IPS DF 4.7 (cell line): Measurements from ENCODE around the gene FXYD1.
"Not testable (repeated sequence)": the region's sequence is repeated elsewhere in the genome, so short reads cannot be mapped to it uniquely, and the experiment has no call there.

Experiments
- DNase-seq: peaks from one replicate; pipeline ENCODE4 v3.0.0-alpha.2; 2013; ENCODE audit warnings: low spot score; ENCODE audit errors: extremely low read depth

The FXYD1 gene

DNA sequence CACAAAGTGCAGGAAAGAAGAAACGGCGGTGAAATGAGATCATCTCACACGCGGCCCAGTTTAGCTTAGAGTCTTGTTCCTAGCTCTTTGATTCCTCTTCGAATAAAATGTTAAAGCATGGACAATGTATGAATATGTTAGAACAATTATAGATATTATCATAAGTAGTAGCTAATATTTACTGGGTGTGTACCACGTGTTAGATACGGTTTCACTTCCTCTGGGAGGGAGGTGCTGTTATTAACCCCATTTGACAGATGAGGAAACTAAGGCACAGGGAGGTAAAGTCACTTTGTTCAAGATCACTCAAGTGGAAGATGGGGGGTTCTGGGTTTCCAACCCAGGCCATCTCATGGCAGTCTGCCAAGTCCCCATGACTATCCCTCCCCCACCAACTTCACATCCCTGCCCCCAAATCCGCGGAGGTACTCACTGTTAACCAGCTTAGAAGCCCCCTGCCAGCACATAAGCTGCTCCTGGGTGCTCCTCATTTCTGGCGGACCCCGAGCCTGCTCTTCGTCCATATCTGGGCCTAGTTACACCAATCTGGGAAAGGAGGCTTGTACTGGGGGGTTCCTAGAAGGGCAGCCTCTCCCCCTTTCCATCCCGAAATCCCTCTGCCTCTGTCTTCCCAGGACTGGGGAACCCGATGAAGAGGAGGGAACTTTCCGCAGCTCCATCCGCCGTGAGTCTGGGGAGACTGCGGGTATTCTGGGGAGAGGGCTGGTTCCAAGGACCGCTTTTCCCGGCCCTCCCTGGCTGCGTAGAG is 3.4 kb downstream of the FXYD1 start:
- no peak for DNase-seq

DNA sequence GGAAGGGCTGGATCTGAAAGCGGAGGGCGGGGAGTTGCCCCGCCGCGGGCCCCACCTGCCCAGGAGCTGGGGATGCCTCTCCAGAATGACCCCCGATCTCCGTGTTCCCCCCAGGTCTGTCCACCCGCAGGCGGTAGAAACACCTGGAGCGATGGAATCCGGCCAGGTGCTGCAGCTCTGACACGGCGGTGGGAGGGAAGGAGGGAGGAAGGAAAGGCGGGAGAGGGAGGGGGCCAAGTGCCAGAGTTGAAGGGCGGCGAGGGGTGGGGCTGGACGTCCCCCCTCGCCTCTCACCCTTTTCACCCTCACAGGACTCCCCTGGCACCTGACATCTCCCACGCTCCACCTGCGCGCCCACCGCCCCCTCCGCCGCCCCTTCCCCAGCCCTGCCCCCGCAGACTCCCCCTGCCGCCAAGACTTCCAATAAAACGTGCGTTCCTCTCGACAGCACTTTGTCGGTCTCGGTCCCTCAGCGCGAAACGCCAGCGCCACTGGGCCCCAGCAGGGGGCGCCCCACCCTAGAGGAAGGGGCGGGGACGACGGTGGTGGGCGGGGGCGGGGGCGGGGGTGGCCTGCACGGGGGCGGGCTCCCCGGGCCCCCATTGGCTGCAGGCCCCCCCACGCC is 4.1 kb downstream of the FXYD1 start:
- no peak for DNase-seq

DNA sequence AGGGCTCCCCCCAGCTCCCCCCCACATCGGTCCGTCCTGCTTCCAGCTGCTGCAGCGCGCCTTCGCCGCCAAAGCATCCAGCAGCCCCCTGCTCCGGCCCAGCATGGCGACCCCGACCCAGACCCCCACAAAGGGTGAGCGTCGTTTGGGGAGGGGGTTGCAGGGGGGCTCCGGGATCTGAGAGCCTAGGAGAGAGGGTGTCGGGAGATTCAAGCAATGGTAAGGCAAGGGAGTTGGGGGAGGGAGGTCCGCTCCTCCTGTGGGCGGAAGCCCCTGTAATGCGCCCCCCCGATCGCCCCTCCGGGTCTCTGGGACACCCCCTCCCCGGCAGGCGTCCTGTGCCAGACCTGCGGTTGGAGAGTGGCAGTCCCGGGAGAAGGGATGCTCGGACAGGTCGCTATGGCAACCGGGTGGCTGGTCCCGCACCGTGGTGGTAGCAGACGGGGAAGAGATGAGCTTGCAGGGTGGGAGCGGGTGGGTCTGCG is 4.6 kb downstream of the FXYD1 start, which contains the start of gene FXYD7:
Gene FXYD7 (plus strand): TSS at position 25 of the 485 bp plus-strand sequence. CDS start 79 bp downstream, at position 104.
- no peak for DNase-seq

DNA sequence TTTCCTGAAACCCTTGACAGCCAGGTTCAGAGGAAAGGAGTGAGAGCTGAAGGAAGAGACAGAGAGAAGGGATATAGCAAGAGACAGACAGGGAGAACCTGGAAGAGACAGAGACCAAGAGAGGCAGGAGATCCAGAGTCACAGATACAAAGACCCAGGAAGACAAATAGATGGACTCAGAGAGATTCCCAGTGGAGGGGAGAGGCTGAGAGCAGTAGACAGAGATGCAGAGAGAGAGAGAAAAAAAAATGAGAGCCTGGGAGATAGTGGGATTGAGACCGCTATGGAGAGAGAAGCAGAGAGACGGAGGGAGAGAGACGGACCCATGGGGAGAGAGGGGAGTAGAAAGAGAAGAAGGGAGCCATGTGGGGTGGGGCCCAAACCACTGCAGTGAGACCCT is 5.2 kb downstream of the FXYD1 start:
- DNase-seq = no peak

DNA sequence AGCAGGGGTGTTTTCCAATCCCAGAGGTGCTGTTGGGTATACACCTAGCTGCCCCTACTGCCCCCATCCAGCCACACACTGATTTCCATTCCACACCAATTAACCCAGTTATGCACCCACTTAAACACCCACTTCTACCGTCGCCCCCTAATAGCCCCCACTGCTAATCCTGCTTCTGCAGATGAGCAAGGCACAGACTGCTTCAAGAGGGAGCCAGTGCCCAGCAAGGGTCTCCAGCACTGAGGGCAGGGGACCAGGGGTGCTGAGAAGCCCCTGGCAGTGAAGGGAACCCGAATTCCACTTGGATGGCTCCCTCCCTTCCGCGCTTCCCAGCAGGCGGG is 5.6 kb downstream of the FXYD1 start:
- DNase-seq = no peak

DNA sequence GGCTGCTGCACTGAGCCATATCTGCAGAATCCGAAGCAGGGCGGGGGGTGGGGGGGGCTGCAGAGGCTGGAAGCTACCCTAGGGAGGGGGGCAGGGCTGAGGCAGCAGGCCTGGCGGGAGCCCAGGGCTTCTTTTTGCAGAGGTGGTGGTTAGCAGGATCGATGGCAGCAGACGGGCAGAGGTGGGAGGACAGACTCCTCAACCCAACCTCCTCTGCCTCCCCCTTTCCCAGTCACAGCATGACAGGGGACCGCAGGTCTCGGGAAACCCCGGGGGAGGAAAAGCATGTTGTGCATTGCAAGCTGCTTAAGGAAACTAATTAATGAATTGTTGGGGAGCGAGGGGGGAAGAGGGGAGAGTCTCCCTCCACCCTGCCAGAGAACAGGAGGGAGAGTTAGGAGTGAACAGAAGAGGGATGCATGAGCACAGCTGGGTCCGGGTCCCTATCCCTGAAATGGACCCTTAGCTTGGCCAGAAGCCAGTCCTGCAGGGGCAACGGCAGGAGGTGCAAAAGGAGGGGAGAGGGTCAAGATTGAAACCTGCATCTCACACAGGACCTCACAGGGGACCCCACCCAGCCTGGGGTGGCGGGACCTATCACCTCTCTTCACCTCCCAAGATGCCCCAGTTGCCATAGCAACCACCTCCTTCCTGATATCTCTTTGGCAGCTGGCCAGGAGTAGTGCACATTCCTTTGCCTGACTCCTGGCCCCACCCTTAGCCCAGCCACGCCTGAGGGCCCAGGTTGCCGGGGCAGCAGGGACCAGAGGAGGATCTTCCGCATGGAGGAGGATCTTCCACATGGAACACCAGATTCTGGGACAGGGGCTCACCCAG is 6.2 kb downstream of the FXYD1 start:
- DNase-seq = no peak

DNA sequence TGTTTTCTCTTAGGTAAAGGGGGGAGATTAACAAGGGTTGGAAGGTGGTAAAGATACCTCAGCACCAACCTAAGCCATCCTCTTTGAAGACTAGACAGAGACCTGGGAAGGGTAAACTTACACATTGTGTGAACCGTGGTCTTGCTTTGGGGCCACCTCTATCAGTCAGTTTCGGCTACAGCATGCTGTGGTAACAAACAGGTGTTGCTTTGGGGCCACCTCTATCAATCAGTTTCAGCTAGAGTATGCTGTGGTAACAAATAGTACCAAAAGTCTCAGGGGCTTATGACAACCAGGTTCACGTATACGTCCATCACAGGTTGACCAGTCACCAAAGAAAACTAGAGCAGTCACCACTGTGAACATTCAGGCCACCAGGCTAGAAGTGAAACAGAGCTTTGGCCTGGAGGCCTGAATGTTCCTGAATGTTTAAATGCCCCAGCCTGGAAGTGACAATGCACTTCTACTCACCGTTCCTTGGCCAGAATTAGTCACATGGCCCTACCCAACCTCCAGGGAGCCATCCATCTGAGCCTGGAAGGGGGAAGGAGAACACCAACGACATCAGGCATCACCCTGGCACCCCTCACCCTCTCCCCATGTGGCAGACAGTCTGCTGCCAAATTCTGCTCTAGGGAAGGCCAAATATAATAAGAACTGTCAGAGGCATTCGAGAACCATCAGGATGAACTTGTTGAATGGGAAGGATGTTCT is 8.3 kb downstream of the FXYD1 start:
- DNase-seq = no peak

DNA sequence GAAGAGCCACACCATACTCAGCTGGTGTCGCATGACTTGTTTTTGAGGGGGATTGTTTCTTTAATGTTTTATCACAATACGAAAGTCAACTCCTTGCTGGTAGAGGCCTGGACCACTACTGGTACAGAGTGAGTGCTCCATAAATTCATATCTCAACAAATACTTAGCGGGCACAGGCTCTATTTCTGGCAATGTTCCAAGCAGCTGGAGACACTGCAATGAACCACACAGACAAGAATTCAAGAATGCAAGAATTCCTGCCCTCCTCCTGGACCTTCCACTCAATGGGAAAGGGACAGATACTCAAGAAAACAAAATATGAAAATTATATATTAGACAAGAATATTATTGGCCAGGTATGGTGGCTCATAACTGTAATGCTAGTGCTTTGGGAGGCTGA is 10.8 kb downstream of the FXYD1 start:
- no peak for DNase-seq

DNA sequence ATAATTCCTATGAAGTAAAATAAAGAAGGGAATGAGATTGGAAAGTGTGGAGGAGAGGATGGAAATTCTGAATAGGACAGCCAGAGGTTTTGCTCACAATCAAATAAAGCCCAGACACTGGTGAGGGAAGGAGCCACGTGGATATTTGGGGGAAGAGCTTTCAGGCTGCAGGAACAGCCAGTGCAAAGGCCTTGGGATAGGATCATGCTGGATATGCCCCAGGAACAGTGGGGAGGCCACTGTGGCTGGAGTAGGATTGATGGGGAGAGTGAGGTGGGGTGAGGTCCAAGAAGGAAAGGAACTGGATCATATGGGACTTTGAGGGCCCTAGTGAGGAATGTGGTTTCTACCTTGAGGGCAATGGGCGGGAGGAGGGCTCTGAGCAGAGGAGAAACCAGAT is 11.8 kb downstream of the FXYD1 start:
- DNase-seq = no peak

DNA sequence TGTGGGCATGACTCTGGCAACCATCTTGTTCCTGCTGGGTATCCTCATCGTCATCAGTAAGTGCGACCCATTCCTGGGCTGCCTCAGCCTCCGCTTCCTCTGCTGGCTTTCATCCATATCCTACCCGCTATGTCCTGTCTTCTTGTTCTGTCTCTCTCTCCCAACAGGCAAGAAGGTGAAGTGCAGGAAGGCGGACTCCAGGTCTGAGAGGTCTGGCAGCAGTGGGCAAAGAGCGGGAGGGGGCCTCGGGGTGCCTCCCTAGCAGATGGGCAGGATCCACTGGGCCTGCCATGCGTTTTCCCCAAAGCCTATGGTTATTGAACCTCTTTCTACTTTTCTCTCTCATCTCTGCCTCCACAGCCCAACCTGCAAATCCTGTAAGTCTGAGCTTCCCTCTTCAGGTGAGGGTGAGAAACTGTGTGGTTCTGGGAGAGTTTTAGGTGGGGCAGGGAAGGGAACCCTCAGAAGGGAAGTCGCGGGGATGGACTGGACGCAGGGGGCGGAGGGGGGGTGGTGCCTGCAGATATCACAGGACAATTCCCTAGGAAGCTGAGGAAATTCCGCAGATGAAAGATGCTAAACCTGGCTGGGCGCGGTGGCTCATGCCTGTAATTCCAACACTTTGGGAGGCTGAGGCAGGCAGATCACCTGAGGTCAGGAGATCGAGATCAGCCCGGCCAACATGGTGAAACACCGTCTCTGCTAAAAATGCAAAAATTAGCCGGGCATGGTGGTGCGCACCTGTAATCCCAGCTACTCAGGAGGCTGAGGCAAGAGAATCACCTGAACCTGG is 12.8 kb downstream of the FXYD1 start:
- no peak for DNase-seq

DNA sequence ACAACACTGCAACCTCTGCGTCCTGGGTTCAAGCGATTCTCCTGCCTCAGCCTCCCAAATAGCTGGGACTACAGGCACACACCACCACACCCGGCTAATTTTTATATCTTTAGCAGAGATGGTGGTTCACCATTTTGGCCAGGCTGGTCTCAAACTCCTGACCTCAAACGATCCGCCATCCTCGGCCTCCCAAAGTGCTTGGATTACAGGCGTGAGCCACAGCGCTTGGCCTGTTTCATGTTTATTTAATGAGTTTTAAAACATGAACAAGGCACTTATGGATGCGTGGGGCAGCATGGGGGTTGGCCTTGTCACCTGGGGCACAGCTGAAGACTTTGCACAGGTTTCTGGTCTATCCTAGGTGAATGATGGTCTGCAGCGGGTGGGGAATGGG is 14.5 kb downstream of the FXYD1 start:
- not testable (repeated sequence) for DNase-seq

DNA sequence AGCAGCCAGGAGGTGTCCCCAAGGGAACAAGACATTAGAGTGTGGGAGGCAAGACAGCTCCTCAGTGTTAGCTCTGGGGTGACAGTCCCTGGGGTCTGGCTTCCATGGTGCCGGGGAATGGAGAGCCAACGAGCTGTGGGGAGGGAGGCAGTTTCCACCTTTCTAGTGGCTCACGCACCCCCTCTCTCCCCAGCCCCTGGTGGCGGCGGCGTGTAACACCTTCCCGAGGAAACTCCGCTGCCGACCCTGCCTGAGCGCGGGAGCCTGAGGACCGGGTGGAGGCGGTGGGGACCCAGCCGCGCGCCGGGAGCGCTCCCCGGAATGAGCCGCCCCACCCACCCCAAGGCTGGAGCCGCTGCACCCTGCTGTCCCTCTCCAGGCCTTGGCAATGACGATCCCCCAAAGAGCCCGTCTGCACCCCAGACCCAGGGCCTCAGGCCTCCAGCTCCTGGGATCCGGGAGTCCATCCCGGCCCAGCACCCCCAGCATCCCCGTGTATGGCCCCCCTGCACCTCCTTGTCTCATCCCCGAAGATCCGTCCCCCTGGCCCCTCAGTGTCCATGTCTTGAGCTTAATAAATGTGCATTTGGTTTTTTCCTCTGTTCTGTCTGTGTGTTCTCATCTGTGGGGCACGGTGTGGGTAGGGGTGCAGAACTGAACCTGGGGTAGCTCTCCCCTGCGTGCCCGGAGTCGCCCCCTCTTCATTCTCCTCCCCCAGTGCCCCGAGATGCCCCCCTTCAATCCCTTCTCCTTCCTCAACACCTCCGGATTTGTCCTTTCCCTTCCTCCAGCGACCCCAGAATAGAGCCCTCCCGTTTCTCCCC is 15.3 kb downstream of the FXYD1 start:
- DNase-seq = no peak

DNA sequence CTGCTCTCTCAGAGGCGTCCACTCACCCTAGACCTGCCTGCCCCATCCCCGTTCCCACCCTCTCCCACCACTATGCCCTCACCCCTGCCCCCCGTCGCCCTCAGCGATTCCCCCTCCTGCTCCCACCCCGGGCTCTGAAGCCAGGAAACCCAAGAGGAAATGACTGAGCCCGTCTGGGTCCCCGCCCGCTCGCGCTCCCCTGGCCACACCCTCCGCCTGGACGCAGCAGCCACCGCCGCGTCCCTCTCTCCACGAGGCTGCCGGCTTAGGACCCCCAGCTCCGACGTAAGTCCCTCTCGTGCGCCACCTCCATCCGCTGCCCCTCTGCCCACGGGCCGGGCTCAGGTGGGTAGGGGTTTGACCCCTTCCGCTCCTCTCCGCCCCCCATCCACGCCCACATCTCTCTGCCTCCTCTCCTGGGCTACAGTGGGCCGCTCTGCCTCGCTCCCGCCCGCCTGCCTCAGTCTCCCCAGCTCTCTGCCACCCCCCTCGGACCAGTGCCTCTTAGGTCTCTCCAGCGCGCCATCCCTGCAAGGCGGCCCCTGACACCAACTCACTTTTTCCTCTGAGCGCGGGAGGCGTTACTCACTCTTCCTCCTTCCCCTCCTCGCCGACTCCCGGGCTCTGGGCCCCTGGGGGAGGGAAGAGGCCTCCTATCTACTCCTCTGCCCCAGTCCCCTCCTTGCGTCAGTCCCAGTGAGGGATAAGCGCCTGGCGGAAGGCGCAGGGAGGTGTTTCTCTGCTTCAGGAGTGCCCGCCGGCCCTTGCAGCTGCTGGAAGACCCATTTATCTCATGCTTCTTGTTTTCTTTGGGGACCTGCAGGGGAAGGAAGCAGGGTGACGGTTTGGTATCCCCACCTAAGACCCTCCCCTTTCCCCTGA is 16.1 kb downstream of the FXYD1 start, which contains the start of gene FXYD5:
Gene FXYD5 (plus strand): TSS at position 211 of the 882 bp plus-strand sequence. CDS start 816 bp downstream, outside the sequence.
- DNase-seq = no peak

DNA sequence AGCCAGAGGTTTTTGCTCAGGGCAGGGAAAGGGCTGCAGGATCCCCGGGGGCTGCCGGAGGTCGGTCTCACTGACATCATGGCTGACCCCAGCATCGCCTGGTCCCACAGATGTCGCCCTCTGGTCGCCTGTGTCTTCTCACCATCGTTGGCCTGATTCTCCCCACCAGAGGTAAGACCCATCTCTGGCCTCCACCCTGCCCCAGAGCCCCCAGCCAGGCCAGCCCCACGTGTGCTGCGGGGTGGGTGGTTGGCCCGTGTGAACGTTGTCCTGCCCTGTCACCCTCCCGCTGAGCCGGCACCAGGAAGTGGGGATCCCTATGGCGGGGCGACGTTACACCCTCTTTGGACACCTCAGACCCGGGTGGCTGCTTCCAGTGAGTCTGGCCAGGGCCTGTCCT is 16.8 kb downstream of the FXYD1 start:
- no peak for DNase-seq

DNA sequence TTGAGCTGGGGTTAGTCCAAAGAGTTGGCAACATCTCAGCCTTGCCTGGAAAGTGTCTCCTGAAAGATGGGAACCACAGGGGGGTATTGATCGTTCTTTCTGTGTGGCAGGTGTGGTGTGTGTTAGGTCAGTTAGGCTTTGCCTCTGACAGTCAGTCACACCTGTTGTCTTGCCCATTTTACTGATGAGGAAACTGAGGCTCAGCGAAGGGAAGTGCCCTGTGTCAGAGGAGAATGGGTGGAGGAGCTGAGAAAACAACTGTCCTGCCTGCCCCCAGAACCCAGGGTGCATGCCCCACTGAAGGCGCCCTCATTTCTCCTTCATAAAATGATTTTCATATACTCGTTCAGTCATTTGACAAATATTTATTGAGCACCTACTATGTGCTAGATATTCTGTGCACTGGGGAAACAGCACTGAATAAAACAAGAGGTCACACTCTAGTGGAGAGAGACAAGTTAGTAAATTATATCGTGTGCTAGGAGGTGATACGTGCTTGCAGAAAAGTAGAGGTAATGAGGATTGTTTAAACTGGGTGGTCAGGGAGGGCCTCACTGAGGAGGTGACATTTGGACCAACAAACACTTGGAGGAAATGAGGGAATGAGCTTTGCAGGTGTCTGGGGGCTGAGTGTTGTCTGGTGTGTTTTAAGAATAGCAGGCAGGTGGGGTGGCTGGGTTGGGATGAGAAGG is 17.5 kb downstream of the FXYD1 start:
- DNase-seq = no peak

DNA sequence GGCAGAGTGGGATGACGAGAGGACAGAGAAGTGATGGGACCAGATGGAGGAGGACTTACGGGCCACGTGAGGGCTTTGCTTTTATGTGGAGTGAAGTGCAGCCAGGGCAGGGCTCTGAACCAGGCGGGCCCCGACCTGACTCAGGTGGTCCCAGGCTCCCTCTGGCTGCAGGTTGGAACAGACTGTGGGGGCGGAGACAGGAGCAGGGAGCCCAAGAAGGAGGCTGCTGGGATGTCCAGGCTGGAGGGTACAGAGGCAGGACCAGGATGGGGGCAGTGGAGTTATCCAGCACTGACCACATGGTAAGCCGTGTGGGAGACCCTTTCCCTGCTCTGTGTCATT is 18.0 kb downstream of the FXYD1 start:
- DNase-seq = no peak

DNA sequence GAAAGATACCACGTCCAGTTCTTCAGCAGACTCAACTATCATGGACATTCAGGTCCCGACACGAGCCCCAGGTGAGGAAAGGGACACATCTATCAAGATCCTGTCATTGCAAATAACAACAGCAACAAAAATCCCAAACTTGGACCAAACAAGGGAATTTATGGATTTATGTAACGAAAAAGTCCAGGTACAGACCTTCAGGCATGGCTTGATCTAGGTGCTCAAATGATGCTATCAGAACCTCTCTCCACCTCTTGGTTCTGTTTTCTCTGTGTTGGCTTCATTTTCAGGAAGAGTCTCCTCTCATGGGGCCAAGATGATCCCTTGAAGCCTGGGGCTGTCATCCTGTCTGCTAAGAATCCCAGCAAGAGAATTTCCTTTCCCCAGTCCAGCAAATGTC is 18.8 kb downstream of the FXYD1 start:
- DNase-seq = no peak

DNA sequence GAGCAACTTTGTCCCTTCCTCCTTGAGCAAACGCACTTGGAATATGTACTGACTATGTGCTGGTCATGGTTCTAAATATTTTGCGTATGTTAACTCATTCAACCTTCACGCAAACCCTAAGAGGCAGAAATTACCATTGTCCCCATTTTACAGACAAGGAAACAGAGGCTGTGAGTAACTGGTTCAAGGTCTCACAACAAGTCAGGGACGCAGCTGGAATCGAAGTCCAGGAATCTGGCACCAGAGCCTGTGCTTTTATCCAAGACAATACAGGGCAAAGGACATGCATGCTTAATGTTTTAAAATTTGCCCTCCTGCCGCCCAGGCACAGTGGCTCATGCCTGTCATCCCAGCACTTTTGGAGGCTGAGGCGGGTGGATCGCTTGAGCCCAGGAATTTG is 21.0 kb downstream of the FXYD1 start:
- DNase-seq = no peak
